HepG2 (cell line): ENCODE measurements around the gene ATRIP. TPM values are rescaled to one million over a fixed set of nuclear protein-coding genes. Genes with fewer than 3 reads are reported as not detected.

ENCODE experiments used
- ATAC-seq: fragments of 200-7000 bp; cut with Tn5 transposase; 3 replicates; pipeline ENCODE4 v1.9.1; 2020; ENCODE audit warnings: mild to moderate bottlenecking, moderate library complexity
- BruUV-seq: library from RNA; stranded (reverse); fragments of 400-500 nt; replicated peaks from 2 replicates; lab custom pipeline; 2021; lab: Mats Ljungman, UMichigan
- CTCF ChIA-PET: fragments of 300-600 bp; formaldehyde crosslinking; extraction: SDS; loops from one replicate; lab custom pipeline; 2021; ENCODE audit warnings: low total read pairs, inconsistent platforms, low intra/inter-chr PET ratio; lab: Yijun Ruan, JAX
- POLR2A ChIA-PET: fragments of 350-600 bp; sonication (Branson Sonifier 250); formaldehyde crosslinking; loops from one replicate; lab custom pipeline; 2020; ENCODE audit warnings: antibody characterized with exemption, inconsistent platforms; lab: Yijun Ruan, JAX
- DNase-seq: peaks from one replicate; pipeline ENCODE4 v3.0.0-alpha.2; 2015; ENCODE audit warnings: low spot score
- FAIRE-seq: peaks from 3 replicates; lab custom pipeline; 2011; peaks lifted over from hg19 to GRCh38; lab: Jason Lieb, UNC
- H2AFZ ChIP-seq: one replicate; pipeline ENCODE4 v1.6.1; 2011; ENCODE audit warnings: low read length, inconsistent platforms
- H3K27ac ChIP-seq: fragments of 300-600 bp; 3 replicates; pipeline ENCODE4 v1.8.0; 2011; ENCODE audit warnings: mixed run types, mild to moderate bottlenecking, mixed read lengths, low read length, inconsistent platforms; ENCODE audit not compliant: insufficient read depth; ENCODE audit errors: extremely low read length
- H3K27me3 ChIP-seq, 2 experiments: fragments of 200-600 bp in 1 of 2; 2 replicates in 1 of 2; 3 replicates in 1 of 2; pipeline versions ENCODE4 v1.6.0 to v1.8.0; 2011; ENCODE audit warnings: low read length in 2 of 2, mild to moderate bottlenecking in 2 of 2, moderate library complexity in 2 of 2, inconsistent platforms in 1 of 2; ENCODE audit not compliant: insufficient read depth in 2 of 2, control insufficient read depth in 1 of 2
- H3K36me3 ChIP-seq, 2 experiments: fragments of 200-600 bp in 1 of 2; replicated peaks in 1 of 2; 2 replicates in 1 of 2; 3 replicates in 1 of 2; pipeline versions ENCODE4 v1.5.1 to v1.8.0; 2011; ENCODE audit warnings: low read length in 2 of 2, inconsistent platforms in 1 of 2; ENCODE audit not compliant: insufficient read depth in 2 of 2, control insufficient read depth in 1 of 2
- H3K4me1 ChIP-seq: 2 replicates; pipeline ENCODE4 v1.5.1; 2012; ENCODE audit warnings: low read length, inconsistent platforms; ENCODE audit not compliant: insufficient read depth
- H3K4me2 ChIP-seq: 2 replicates; pipeline ENCODE4 v1.6.0; 2011; ENCODE audit warnings: low read depth, low read length, inconsistent platforms
- H3K4me3 ChIP-seq, 3 experiments: fragments of 200-600 bp in 1 of 3; sonication (generic), shearing (Covaris generic) in 1 of 3; replicated peaks in 1 of 3; 2 replicates each; pipeline ENCODE4 v1.5.1; 2011 to 2016; ENCODE audit warnings: low read length in 3 of 3, inconsistent platforms in 2 of 3, low read depth in 2 of 3, mild to moderate bottlenecking in 2 of 3, control low read depth in 1 of 3, mixed read lengths in 1 of 3; ENCODE audit not compliant: insufficient read depth in 1 of 3
- H3K79me2 ChIP-seq: one replicate; pipeline ENCODE4 v1.6.1; 2011; ENCODE audit warnings: low read length, inconsistent platforms; ENCODE audit not compliant: insufficient read depth
- H3K9ac ChIP-seq: 2 replicates; pipeline ENCODE4 v1.6.0; 2011; ENCODE audit warnings: mild to moderate bottlenecking, low read depth, low read length, inconsistent platforms; ENCODE audit not compliant: insufficient read depth
- H3K9me3 ChIP-seq: 2 replicates; pipeline ENCODE4 v1.5.1; 2012; ENCODE audit warnings: mild to moderate bottlenecking, low read length
- H4K20me1 ChIP-seq: 2 replicates; pipeline ENCODE4 v1.6.0; 2011; ENCODE audit warnings: inconsistent platforms, mild to moderate bottlenecking, low read length, moderate library complexity; ENCODE audit not compliant: insufficient read depth
- ATM ChIP-seq: fragments of 450-650 bp; IDR thresholded peaks from 2 replicates; pipeline ENCODE4 v1.7.1; 2017; ENCODE audit warnings: mild to moderate bottlenecking, borderline replicate concordance
- E2F2 ChIP-seq: sonication (generic); formaldehyde crosslinking; IDR thresholded peaks from 2 replicates; pipeline ENCODE4 v1.4.0; 2020; ENCODE audit warnings: missing genetic modification reagents, borderline replicate concordance
- POLR2A ChIP-seq, 2 experiments: IDR thresholded peaks; 2 replicates each; pipeline ENCODE4 v1.6.1; 2011; ENCODE audit warnings: low read depth in 2 of 2, low read length in 2 of 2, mild to moderate bottlenecking in 1 of 2, moderate library complexity in 1 of 2; ENCODE audit not compliant: insufficient read depth in 1 of 2
- POLR2G ChIP-seq: fragments of 200-400 bp; formaldehyde crosslinking; IDR thresholded peaks from 2 replicates; pipeline ENCODE4 v1.6.1; 2018; ENCODE audit warnings: mild to moderate bottlenecking, low read depth, low read length, moderate library complexity
- RBFOX2 ChIP-seq: fragments of 200-400 bp; formaldehyde crosslinking; IDR thresholded peaks from 2 replicates; pipeline ENCODE4 v1.6.1; 2017; ENCODE audit warnings: low read depth, mild to moderate bottlenecking, low read length
- TOPORS ChIP-seq: sonication (generic); formaldehyde crosslinking; IDR thresholded peaks from 2 replicates; pipeline ENCODE4 v1.8.0; 2023; ENCODE audit warnings: mild to moderate bottlenecking, missing genetic modification reagents
- ZNF160 ChIP-seq: sonication (generic); formaldehyde crosslinking; IDR thresholded peaks from 2 replicates; pipeline ENCODE4 v1.8.0; 2022; ENCODE audit warnings: mild to moderate bottlenecking, inconsistent platforms, missing genetic modification reagents
- ZNF550 ChIP-seq: sonication (generic); formaldehyde crosslinking; IDR thresholded peaks from 2 replicates; pipeline ENCODE4 v1.4.0; 2020; ENCODE audit warnings: mild to moderate bottlenecking, missing genetic modification reagents, borderline replicate concordance
- WGBS: methylation state at CpG from one replicate; pipeline ENCODE4 v1.1.6; 2017; ENCODE audit warnings: low lambda C conversion rate; 5-methylcytosine and 5-hydroxymethylcytosine counted together
- in situ Hi-C: cut with HindIII; loops from 2 replicates; pipeline ENCODE4 v1.10.0; 2017; ENCODE audit warnings: low pct_unique_long_range_greater_than_20kb; ENCODE audit not compliant: extremely low pct_ligation_motif_present
- intact Hi-C: fragments of 100-400 bp; cut with micrococcal nuclease; formaldehyde crosslinking; loops from one replicate; pipeline ENCODE4 v1.10.0; 2022; ENCODE audit not compliant: unreplicated experiment
- polyA plus RNA-seq, 8 experiments: library from polyadenylated mRNA; depleted of rRNA in 3 of 8; stranded (reverse) in 7 of 8; unstranded in 1 of 8; fragments of >200 nt; fragmentation: Illumina TruSeq in 4 of 8; extraction: Trizol in 4 of 8; gene quantifications; 2 replicates each; pipeline versions ENCODE4 v1.2.1 to v1.2.3, GENCODE V29; 2011 to 2016; ENCODE audit warnings: low read depth in 4 of 8, missing spikeins in 1 of 8, mixed read lengths in 1 of 8; ENCODE audit not compliant: insufficient read depth in 1 of 8
- total RNA-seq, 5 experiments: library from RNA; depleted of rRNA; stranded (reverse); fragments of >200 nt; fragmentation: Illumina TruSeq; extraction: Trizol; gene quantifications; 2 replicates each; pipeline ENCODE4 v1.2.3, GENCODE V29; 2016; ENCODE audit warnings: low read depth in 1 of 5
- TF ChIP-seq, protein P1 (sequence below): sonication (generic); formaldehyde crosslinking; IDR thresholded peaks from 2 replicates; pipeline ENCODE4 v1.5.0; 2020; ENCODE audit warnings: mild to moderate bottlenecking, missing genetic modification reagents, moderate library complexity

The ATRIP gene
- total and polyA plus RNA-seq, 2 of the 13 experiments (the other 11 are each of a cell fraction or from before 2014, with no cell fraction given) = 5.1 to 12.5 TPM

DNA sequence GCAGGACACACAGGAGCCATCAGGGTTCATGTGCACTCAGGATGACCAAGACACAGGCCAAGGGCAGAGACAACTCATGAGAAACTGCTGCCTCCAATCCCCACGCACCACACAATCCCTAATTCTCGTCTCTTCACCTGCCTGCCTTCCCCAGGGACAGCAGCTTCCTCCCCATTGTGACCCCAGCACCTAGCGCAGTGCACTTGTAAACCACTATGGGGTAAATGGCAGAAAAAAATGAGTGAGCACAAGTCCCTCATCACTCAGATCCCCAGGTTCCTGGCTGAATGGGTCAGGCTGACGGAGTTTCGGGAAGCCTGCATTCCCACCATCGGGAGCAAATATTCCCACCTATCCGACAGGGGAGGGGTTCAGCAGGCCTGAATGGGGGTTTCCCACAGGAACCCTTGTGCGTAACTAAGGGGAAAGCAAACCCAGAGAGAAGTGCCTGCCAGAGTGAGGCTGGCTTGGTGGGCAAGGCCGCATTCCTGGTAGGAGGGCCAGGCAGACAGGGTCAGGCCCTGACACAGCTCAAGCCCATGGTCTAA is 35.4 kb upstream of the ATRIP start (continued):
- TF ChIP-seq TOPORS (CRISPR knock-in tag) = no peak
- no peak for TF ChIP-seq ZNF160
- TF ChIP-seq POLR2G = 0 out of 2 replicates have a peak, but pooled peaks have one; percentile 6
- TF ChIP-seq E2F2 = no peak
- TF ChIP-seq POLR2A (IDR thresholded peaks at IDR 0.05; ENCODE audit: insufficient read depth in 1 of 2, low read depth in 2 of 2, low read length in 2 of 2) = 0 out of 4 replicates have a peak, but pooled peaks of 1 of the 2 experiments have one; percentile 22

DNA sequence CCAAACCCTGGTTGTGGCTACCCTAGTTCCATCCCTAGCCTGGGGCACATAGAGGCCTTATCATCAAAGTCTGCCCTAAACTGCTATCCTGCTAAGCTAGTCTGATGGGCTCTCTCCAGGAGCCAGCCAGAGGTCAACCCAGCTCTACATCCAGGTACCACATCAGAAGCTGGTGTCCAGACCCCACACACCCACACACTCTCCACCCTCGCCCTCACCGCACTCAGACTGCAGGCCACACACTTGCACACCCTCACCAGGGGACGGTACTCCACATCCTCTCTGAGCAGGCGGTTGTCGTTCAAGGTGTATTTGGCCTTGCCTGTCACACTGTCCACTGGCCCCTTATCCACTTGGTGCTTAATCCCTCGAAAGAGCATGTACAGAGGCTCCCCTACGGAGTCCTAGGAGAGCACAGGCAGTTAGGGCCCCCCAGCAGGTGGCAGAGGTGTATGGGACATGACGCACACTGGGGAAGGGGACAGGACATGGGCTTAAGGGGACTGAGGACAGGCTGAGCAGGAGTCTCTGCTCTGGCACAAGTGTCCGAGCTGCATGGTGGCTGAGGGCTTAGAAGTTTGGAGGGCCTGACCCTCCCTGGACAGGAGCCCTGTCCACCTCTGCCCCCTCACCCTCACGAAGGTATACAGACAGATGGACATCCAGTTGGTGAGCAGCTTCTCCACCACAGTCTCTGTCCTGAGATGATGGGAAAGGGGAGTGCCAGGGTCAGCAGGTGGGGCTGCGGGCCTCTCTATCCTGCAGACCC is 34.7 kb upstream of the ATRIP start:
- TF ChIP-seq TOPORS (CRISPR knock-in tag) (no peak), RBFOX2 (0 out of 2 replicates have a peak, but pooled peaks have one; percentile 4), ZNF550 (CRISPR knock-in tag) (no peak), ATM (no peak), POLR2A (IDR thresholded peaks at IDR 0.05; ENCODE audit: insufficient read depth in 1 of 2, low read depth in 2 of 2, low read length in 2 of 2) (0 out of 4 replicates have a peak, but pooled peaks of 1 of the 2 experiments have one; percentile 4)
- TF ChIP-seq, protein P1, sequence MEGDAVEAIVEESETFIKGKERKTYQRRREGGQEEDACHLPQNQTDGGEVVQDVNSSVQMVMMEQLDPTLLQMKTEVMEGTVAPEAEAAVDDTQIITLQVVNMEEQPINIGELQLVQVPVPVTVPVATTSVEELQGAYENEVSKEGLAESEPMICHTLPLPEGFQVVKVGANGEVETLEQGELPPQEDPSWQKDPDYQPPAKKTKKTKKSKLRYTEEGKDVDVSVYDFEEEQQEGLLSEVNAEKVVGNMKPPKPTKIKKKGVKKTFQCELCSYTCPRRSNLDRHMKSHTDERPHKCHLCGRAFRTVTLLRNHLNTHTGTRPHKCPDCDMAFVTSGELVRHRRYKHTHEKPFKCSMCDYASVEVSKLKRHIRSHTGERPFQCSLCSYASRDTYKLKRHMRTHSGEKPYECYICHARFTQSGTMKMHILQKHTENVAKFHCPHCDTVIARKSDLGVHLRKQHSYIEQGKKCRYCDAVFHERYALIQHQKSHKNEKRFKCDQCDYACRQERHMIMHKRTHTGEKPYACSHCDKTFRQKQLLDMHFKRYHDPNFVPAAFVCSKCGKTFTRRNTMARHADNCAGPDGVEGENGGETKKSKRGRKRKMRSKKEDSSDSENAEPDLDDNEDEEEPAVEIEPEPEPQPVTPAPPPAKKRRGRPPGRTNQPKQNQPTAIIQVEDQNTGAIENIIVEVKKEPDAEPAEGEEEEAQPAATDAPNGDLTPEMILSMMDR (CRISPR knock-in tag) = peak; percentile 17; the same call in 1 of the 2 replicates
- Histone ChIP-seq H3K4me3 (no peak overlapping the region), H3K36me3 (peaks cover 80 to 100% of the 10 kb centered on the region in 2 experiments), H3K4me1 (no peaks in the 10 kb centered on the region), H3K79me2 (no peaks in the 10 kb centered on the region), H4K20me1 (peaks cover 16% of the 10 kb centered on the region; the same call in 1 of the 2 replicates), H3K9ac (no peak overlapping the region), H3K9me3 (no peaks in the 10 kb centered on the region), H3K27me3 (no peaks in the 10 kb centered on the region), H2AFZ (no peak overlapping the region), H3K4me2 (no peak overlapping the region), H3K27ac (no peak overlapping the region)
- DNase-seq (no peak), FAIRE-seq (no peak), ATAC-seq (no peak)
- CTCF ChIA-PET = no interaction called here
- WGBS = 98% methylated on average over 8 of the region's 11 CpGs
- intact Hi-C loops = no loop called here
- in situ Hi-C loops = no loop called here
- no TSS peak for BruUV-seq
- POLR2A ChIA-PET = interaction anchor here (1.4 kb wide), 1 partner anchor 24 kb away, joined by 4 read pairs; no protein-coding TSS in a partner anchor
